H1 (cell line): ENCODE measurements around the gene LPP. TPM values are rescaled to one million over a fixed set of nuclear protein-coding genes. Genes with fewer than 3 reads are reported as not detected.

Experiments
- EP300 ChIP-seq, 2 experiments: IDR thresholded peaks; 1 replicate in 1 of 2; 2 replicates in 1 of 2; pipeline ENCODE4 v1.6.1; 2011 to 2012; ENCODE audit warnings: low read depth in 2 of 2, low read length in 2 of 2, mild to moderate bottlenecking in 2 of 2, borderline replicate concordance in 1 of 2, inconsistent platforms in 1 of 2, moderate library complexity in 1 of 2
- polyA plus RNA-seq, 7 experiments: library from polyadenylated mRNA; depleted of rRNA in 3 of 7; stranded (reverse) in 5 of 7; unstranded in 2 of 7; fragments of >200 nt in 5 of 7; fragments of 200-250 nt in 2 of 7; gene quantifications; 1 replicate in 5 of 7; 2 replicates in 1 of 7; 4 replicates in 1 of 7; pipeline versions ENCODE4 v1.2.1 to v1.2.3, GENCODE V29; 2011 to 2013; ENCODE audit warnings: missing spikeins in 2 of 7, mixed read lengths in 2 of 7
- total RNA-seq: library from RNA; stranded (reverse); fragmentation: NEBNext Ultra II Directional; extraction: Animal tissue kit (Norgen Biotek cat#: 25700); gene quantifications from 2 replicates; pipeline ENCODE4 v1.2.1, GENCODE V29; 2021

The LPP gene
- total and polyA plus RNA-seq, 2 of the 8 experiments (the other 6 are each of a cell fraction or from before 2014, with no cell fraction given) = 10.0 to 53.3 TPM

- TF ChIP-seq EP300 (IDR thresholded peaks at IDR 0.05; ENCODE audit: borderline replicate concordance in 1 of 2, low read depth in 2 of 2, low read length in 2 of 2) = no peak
These were observed 25.3 kb downstream of the LPP start (continued) for GRCh38 chr3:188179006-188179966.
